Upper lobe of right lung (tissue), 1 donor: ENCODE measurements around the gene CDH19. TPM values are rescaled to one million over a fixed set of nuclear protein-coding genes. Genes with fewer than 3 reads are reported as not detected.

ENCODE experiments used
- ATAC-seq: fragments of 200-7000 bp; cut with Tn5 transposase; one replicate; pipeline ENCODE4 v1.9.1; 2020; ENCODE audit warnings: mild to moderate bottlenecking, moderate library complexity
- DNase-seq: peaks from one replicate; pipeline ENCODE4 v3.0.0-alpha.2; 2020
- H3K27ac ChIP-seq: fragments of 200-600 bp; one replicate; pipeline ENCODE4 v1.8.0; 2022
- H3K27me3 ChIP-seq: fragments of 200-600 bp; one replicate; pipeline ENCODE4 v1.8.0; 2022; ENCODE audit warnings: mild to moderate bottlenecking
- H3K36me3 ChIP-seq: fragments of 200-600 bp; one replicate; pipeline ENCODE4 v1.8.0; 2022
- H3K4me1 ChIP-seq: fragments of 200-600 bp; one replicate; pipeline ENCODE4 v1.8.0; 2022
- H3K4me3 ChIP-seq: fragments of 200-600 bp; one replicate; pipeline ENCODE4 v1.8.0; 2022; ENCODE audit warnings: mild to moderate bottlenecking
- H3K9me3 ChIP-seq: fragments of 200-600 bp; one replicate; pipeline ENCODE4 v1.8.0; 2022
- CTCF ChIP-seq: fragments of 200-600 bp; IDR thresholded peaks from one replicate; pipeline ENCODE4 v1.8.0; 2022; ENCODE audit warnings: antibody characterized with exemption
- intact Hi-C: fragments of 100-400 bp; cut with DNase I; formaldehyde crosslinking; loops from one replicate; pipeline ENCODE4 v1.11.0; 2022
- total RNA-seq: library from RNA; stranded (reverse); fragmentation: NEBNext Ultra II Directional; extraction: Animal tissue kit (Norgen Biotek cat#: 25700); gene quantifications from one replicate; pipeline ENCODE4 v1.2.1, GENCODE V29; 2021
- donor health status: DM: no; HTN: yes; CAD: no; lungs with severe emphysema.

Gene CDH19
- total RNA-seq, 1 donor from 2014 or later, result 1.4 TPM

- no peak for TF ChIP-seq CTCF
- no peak for DNase-seq
- Histone ChIP-seq H3K4me3 (no peak overlapping the region), H3K4me1 (no peaks in the 10 kb centered on the region), H3K36me3 (no peaks in the 10 kb centered on the region), H3K27me3 (no peaks in the 10 kb centered on the region), H3K9me3 (no peaks in the 10 kb centered on the region), H3K27ac (no peak overlapping the region)
- no peak for ATAC-seq
- intact Hi-C loops, result no loop called here
Observed at GRCh38 chr18:66601649-66602048, 2.2 kb downstream of the CDH19 start.

- Histone ChIP-seq H3K27ac (no peak overlapping the region), H3K4me3 (no peak overlapping the region), H3K27me3 (no peaks in the 10 kb centered on the region), H3K36me3 (no peaks in the 10 kb centered on the region), H3K4me1 (no peaks in the 10 kb centered on the region), H3K9me3 (no peaks in the 10 kb centered on the region)
- TF ChIP-seq CTCF, result no peak
- no peak for DNase-seq
- ATAC-seq, result no peak
- intact Hi-C loops, result no loop called here
Observed at GRCh38 chr18:66599190-66599589, 4.7 kb downstream of the CDH19 start.

- DNase-seq (no peak), ATAC-seq (no peak)
- TF ChIP-seq CTCF, result no peak
- H3K36me3 ChIP-seq, result no peaks in the 10 kb centered on the region
- H3K4me1 ChIP-seq, result no peaks in the 10 kb centered on the region
- H3K4me3 ChIP-seq, result no peak overlapping the region
- no peaks in the 10 kb centered on the region for H3K27me3 ChIP-seq
- H3K27ac ChIP-seq, result no peak overlapping the region
- H3K9me3 ChIP-seq, result no peaks in the 10 kb centered on the region
- intact Hi-C loops, result no loop called here
Observed at GRCh38 chr18:66587430-66587829, 16.5 kb downstream of the CDH19 start.

GRCh38 chr18:66582211-66582610 lies 21.7 kb downstream of the CDH19 start:
- no peak for ATAC-seq

GRCh38 chr18:66575263-66575662 lies 28.6 kb downstream of the CDH19 start:
- intact Hi-C loops, result no loop called here
- Histone ChIP-seq H3K27ac (no peak overlapping the region), H3K4me1 (no peaks in the 10 kb centered on the region), H3K36me3 (no peaks in the 10 kb centered on the region), H3K9me3 (no peaks in the 10 kb centered on the region), H3K4me3 (no peak overlapping the region), H3K27me3 (no peaks in the 10 kb centered on the region)
- no peak for TF ChIP-seq CTCF
- ATAC-seq, result no peak
- DNase-seq, result no peak

More at GRCh38 chr18:66582211-66582610, 21.7 kb downstream of the CDH19 start:
- intact Hi-C loops, result no loop called here
- Histone ChIP-seq H3K27ac (no peak overlapping the region), H3K36me3 (no peaks in the 10 kb centered on the region), H3K9me3 (no peaks in the 10 kb centered on the region), H3K4me3 (no peak overlapping the region), H3K27me3 (no peaks in the 10 kb centered on the region), H3K4me1 (no peaks in the 10 kb centered on the region)
- no peak for TF ChIP-seq CTCF
- no peak for DNase-seq

GRCh38 chr18:66571845-66572244 lies 32.0 kb downstream of the CDH19 start:
- no peak overlapping the region for H3K4me3 ChIP-seq
- no peaks in the 10 kb centered on the region for H3K27me3 ChIP-seq
- TF ChIP-seq CTCF, result no peak
- no peak for DNase-seq
- H3K9me3 ChIP-seq, result no peaks in the 10 kb centered on the region
- H3K4me1 ChIP-seq, result no peaks in the 10 kb centered on the region
- ATAC-seq, result no peak
- intact Hi-C loops, result no loop called here
- H3K27ac ChIP-seq, result no peak overlapping the region
- no peaks in the 10 kb centered on the region for H3K36me3 ChIP-seq
